Breast epithelium (tissue), 4 donors: ENCODE results near the gene DCDC1. TPM values are rescaled to one million over a fixed set of nuclear protein-coding genes. Genes with fewer than 3 reads are reported as not detected.

Experiments
- DNase-seq, 2 donors: peaks; one replicate each; pipeline ENCODE4 v3.0.0-alpha.2; 2019; ENCODE audit warnings: low spot score in 2 of 2
- H3K27ac ChIP-seq, 2 donors: fragments of 200-600 bp; sonication (generic) in 1 of 2; one replicate each; pipeline ENCODE4 v1.5.1; 2016 to 2019; ENCODE audit warnings: mild to moderate bottlenecking in 1 of 2
- H3K27me3 ChIP-seq, 2 donors: fragments of 200-600 bp; sonication (generic) in 1 of 2; one replicate each; pipeline versions ENCODE4 v1.5.1 to v1.6.0; 2017 to 2019; ENCODE audit warnings: control low read depth in 1 of 2, mild to moderate bottlenecking in 1 of 2
- H3K36me3 ChIP-seq: fragments of 200-600 bp; one replicate; pipeline ENCODE4 v1.5.1; 2019
- H3K4me1 ChIP-seq, 2 donors: fragments of 200-600 bp; sonication (generic); one replicate each; pipeline ENCODE4 v1.5.1; 2016 to 2019; ENCODE audit warnings: control low read depth in 1 of 2
- H3K4me3 ChIP-seq, 3 donors: fragments of 200-600 bp; sonication (generic); 1 replicate in 2 of 3; 2 replicates in 1 of 3; pipeline ENCODE4 v1.5.1; 2016 to 2019; ENCODE audit warnings: mild to moderate bottlenecking in 3 of 3, moderate library complexity in 2 of 3
- H3K9me3 ChIP-seq, 2 donors: fragments of 200-600 bp; sonication (generic) in 1 of 2; one replicate each; pipeline ENCODE4 v1.5.1; 2016 to 2019; ENCODE audit warnings: control low read depth in 1 of 2
- POLR2A ChIP-seq: fragments of 450-650 bp; IDR thresholded peaks from one replicate; pipeline ENCODE4 v1.6.1; 2016; ENCODE audit warnings: antibody characterized with exemption, mild to moderate bottlenecking, moderate library complexity
- POLR2AphosphoS5 ChIP-seq, 3 donors: sonication (generic); formaldehyde crosslinking; IDR thresholded peaks; one replicate each; pipeline ENCODE4 v1.6.1; 2017; ENCODE audit warnings: antibody characterized with exemption in 3 of 3
- intact Hi-C: fragments of 100-400 bp; cut with DNase I; formaldehyde crosslinking; loops from one replicate; pipeline ENCODE4 v1.15.1; 2023; ENCODE audit warnings: low total_unique reads
- total RNA-seq, 3 donors: library from RNA; depleted of rRNA; stranded (reverse); fragments of >200 nt; gene quantifications; one replicate each; pipeline ENCODE4 v1.1.0, GENCODE V29; 2016
- TF ChIP-seq, protein P1 (sequence below), 3 donors: fragments of 450-650 bp; IDR thresholded peaks; one replicate each; pipeline ENCODE4 v1.5.1; 2016 to 2017; ENCODE audit warnings: antibody characterized with exemption in 3 of 3, mild to moderate bottlenecking in 3 of 3, moderate library complexity in 3 of 3

DCDC1 gene
- total RNA-seq, 3 donors from 2014 or later: 0.32 to 5.6 (median 3.8) TPM

GRCh38 chr11:30861064-30861463, 508.5 kb downstream of the DCDC1 start:
- intact Hi-C loops: no loop called here
- no peaks in the 10 kb centered on the region for H3K9me3 ChIP-seq
- DNase-seq: no peak
- H3K36me3 ChIP-seq: no peaks in the 10 kb centered on the region
- no peaks in the 10 kb centered on the region for H3K27me3 ChIP-seq
- TF ChIP-seq POLR2A (no peak), POLR2AphosphoS5 (IDR thresholded peaks at IDR 0.05) (no peak)
- TF ChIP-seq, protein P1, sequence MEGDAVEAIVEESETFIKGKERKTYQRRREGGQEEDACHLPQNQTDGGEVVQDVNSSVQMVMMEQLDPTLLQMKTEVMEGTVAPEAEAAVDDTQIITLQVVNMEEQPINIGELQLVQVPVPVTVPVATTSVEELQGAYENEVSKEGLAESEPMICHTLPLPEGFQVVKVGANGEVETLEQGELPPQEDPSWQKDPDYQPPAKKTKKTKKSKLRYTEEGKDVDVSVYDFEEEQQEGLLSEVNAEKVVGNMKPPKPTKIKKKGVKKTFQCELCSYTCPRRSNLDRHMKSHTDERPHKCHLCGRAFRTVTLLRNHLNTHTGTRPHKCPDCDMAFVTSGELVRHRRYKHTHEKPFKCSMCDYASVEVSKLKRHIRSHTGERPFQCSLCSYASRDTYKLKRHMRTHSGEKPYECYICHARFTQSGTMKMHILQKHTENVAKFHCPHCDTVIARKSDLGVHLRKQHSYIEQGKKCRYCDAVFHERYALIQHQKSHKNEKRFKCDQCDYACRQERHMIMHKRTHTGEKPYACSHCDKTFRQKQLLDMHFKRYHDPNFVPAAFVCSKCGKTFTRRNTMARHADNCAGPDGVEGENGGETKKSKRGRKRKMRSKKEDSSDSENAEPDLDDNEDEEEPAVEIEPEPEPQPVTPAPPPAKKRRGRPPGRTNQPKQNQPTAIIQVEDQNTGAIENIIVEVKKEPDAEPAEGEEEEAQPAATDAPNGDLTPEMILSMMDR (IDR thresholded peaks at IDR 0.05): no peak
- no peak overlapping the region for H3K4me3 ChIP-seq
- H3K27ac ChIP-seq: no peak overlapping the region
- no peaks in the 10 kb centered on the region for H3K4me1 ChIP-seq

DNA sequence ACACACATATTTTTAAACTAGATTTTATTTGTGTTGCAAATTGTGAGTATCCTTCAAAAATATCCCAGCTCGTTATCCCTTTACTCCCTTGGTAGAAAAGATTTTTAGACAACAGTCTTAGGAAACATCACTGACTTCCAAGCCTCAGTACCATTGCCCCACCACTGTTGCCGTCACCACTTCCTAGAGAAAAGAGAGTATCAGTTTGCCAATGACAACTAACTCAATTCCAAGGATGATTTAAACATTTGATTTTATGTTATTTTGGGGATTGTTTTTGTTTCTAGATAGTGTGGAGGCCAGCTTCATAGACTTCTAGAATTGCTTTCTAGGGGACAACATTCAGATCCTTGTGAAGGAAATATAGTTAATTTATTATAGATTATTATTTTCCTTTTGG, 509.4 kb downstream of the DCDC1 start:
- Histone ChIP-seq H3K9me3 (no peaks in the 10 kb centered on the region), H3K36me3 (no peaks in the 10 kb centered on the region), H3K27me3 (no peaks in the 10 kb centered on the region), H3K27ac (no peak overlapping the region), H3K4me1 (no peaks in the 10 kb centered on the region), H3K4me3 (no peak overlapping the region)
- TF ChIP-seq POLR2AphosphoS5 (IDR thresholded peaks at IDR 0.05) (no peak), POLR2A (no peak)
- TF ChIP-seq, protein P1 (IDR thresholded peaks at IDR 0.05): no peak
- DNase-seq: no peak
- intact Hi-C loops: no loop called here

DNA sequence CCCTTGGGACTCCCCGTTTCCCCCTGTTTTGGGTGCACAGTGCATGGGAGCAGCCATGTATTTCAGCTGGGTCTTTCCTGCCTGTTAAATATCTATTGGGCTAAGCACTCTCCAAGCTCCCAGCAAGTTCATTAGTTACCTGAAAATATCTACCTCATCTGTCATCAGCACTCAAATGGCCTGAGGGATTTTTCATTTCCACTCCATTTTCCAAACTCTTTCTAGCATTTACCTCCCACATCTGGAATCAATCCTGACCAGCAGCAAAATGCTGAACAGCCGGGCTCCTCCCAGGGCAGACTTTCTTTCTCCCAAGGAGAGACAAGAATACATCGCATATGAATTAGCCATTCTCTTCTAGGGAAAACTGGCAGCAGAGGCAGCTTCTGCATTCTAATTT, 509.9 kb downstream of the DCDC1 start:
- TF ChIP-seq POLR2A (no peak), POLR2AphosphoS5 (IDR thresholded peaks at IDR 0.05) (no peak)
- TF ChIP-seq, protein P1 (IDR thresholded peaks at IDR 0.05): no peak
- Histone ChIP-seq H3K4me3 (no peak overlapping the region), H3K4me1 (no peaks in the 10 kb centered on the region), H3K27me3 (no peaks in the 10 kb centered on the region), H3K36me3 (no peaks in the 10 kb centered on the region), H3K27ac (no peak overlapping the region), H3K9me3 (no peaks in the 10 kb centered on the region)
- DNase-seq: no peak
- intact Hi-C loops: no loop called here

DNA sequence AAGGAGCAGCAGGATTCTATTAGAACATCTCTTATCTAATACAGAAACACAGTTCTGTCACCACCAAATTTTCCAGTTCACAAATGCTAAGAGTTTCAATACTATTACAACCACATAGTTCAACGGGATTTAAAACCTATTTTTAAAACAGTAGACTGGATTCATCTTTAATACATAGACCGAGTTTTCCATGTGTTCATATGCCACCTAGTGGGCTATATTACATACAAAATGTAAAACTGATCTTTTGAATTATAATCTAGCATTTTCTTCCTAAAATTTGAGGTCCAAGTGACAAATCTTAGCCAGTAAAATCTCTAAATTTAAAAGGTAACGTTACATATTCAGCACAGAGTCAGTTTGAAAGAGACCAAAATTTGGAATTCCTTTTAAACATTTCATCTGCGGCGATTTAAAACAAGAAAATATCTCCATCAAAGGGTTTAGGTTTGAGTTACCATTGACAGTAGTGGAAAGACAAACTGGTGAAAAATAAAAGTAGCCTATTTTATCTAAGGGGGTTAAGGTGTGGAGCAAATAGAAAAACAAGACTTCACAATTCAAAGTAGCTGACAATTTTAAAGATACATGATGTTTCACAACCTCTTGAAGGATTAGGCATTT, 514.0 kb downstream of the DCDC1 start:
- Histone ChIP-seq H3K9me3 (no peaks in the 10 kb centered on the region), H3K4me1 (no peaks in the 10 kb centered on the region), H3K4me3 (no peak overlapping the region), H3K27me3 (no peaks in the 10 kb centered on the region), H3K36me3 (no peaks in the 10 kb centered on the region), H3K27ac (no peak overlapping the region)
- intact Hi-C loops: no loop called here
- no peak for DNase-seq
- no peak for TF ChIP-seq POLR2AphosphoS5 (IDR thresholded peaks at IDR 0.05)
- TF ChIP-seq, protein P1 (IDR thresholded peaks at IDR 0.05): peak in 2 of 3 donors; percentile 58 to 66

DNA sequence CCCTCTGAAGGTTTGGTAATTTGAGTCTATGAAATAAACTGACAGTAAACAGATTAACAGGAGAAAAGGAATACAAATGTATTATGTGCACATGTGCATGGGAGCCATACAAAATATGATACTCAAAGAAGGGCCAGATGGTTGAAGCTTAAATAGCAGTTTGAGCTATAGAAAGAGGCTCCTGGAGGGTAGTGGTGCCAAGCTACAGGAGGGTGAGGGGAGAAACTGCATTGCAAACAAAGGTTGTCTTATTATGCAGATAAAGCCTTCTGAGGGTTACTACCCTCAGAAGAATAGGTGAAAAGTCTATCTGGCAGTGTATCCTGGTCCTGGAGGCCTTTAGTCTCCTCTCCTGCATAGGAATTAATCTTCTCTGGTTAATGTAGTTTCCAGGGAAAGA, 516.1 kb downstream of the DCDC1 start:
- no peaks in the 10 kb centered on the region for H3K36me3 ChIP-seq
- intact Hi-C loops: no loop called here
- no peaks in the 10 kb centered on the region for H3K4me1 ChIP-seq
- no peaks in the 10 kb centered on the region for H3K9me3 ChIP-seq
- DNase-seq: no peak
- H3K4me3 ChIP-seq: no peak overlapping the region
- no peaks in the 10 kb centered on the region for H3K27me3 ChIP-seq
- H3K27ac ChIP-seq: no peak overlapping the region
- TF ChIP-seq POLR2AphosphoS5 (IDR thresholded peaks at IDR 0.05) (no peak), POLR2A (no peak)
- TF ChIP-seq, protein P1 (IDR thresholded peaks at IDR 0.05): no peak
